Measurements from ENCODE around the gene NCAPG.

Gene NCAPG

DNA sequence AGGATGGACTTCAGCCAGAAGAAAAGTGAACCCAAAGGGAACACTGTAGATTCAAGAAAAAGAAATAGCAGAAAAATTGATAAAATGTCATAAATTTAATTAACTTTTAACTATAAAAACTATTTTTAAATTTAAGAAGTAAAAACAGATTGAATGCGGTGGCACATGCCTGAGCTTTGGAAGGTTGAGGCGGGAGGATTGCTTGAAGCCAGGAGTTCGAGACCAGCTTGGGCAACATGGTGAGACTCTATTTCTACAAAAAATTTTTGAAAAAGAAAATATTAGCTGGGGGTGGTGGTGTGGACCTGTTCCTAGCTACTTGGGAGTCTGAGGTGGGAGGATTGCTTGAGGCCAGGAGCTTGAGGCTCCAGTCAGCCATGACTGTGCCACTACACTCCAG lies 32.3 kb upstream of the NCAPG start:
- no peak for TF ChIP-seq CTCF (IDR thresholded peaks at IDR 0.05; ENCODE audit: control insufficient read depth, insufficient read depth, low read depth, low read length, missing control alignments)
- H3K4me3 ChIP-seq (ENCODE audit: control insufficient read depth, low read depth, low read length), result no peak overlapping the region
- no peak for DNase-seq (ENCODE audit: low read depth)

GRCh38 chr4:17780501-17781299 lies 30.1 kb upstream of the NCAPG start:
- H3K4me3 ChIP-seq (ENCODE audit: control insufficient read depth, low read depth, low read length), result peak overlapping the region; percentile 42
- no peak for TF ChIP-seq CTCF (IDR thresholded peaks at IDR 0.05; ENCODE audit: control insufficient read depth, insufficient read depth, low read depth, low read length, missing control alignments)
- no peak for DNase-seq (ENCODE audit: low read depth)

- no peak for DNase-seq (ENCODE audit: low read depth)
- H3K4me3 ChIP-seq (ENCODE audit: control insufficient read depth, low read depth, low read length), result peak within 1 kb of the TSS; percentile 42
- TF ChIP-seq CTCF (IDR thresholded peaks at IDR 0.05; ENCODE audit: control insufficient read depth, insufficient read depth, low read depth, low read length, missing control alignments), result no peak
These were observed 29.2 kb upstream of the NCAPG start, which contains the start of gene FAM184B for GRCh38 chr4:17781300-17782287. FAM184B (minus strand) TSS chr4:17781621; CDS start chr4:17781299, 322 bp downstream.

DNA sequence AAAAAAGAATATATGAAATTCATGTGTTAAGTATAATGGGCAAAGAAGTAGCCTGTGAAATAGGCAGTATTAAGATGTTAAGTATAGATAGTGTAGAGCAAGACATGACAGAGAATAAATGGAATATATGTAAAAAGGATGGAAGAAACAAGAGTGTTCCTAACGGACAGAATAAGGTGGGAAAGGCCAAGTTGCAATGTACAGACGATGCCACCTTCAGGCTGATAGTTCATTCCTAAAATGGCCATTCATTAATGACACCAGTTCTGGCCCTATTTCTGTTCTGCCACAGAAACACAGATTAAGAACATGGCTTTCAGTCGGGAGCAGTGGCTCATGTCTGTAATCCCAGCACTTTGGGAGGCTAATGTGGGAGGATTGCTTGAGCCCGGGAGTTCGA lies 24.9 kb upstream of the NCAPG start:
- no peak for DNase-seq (ENCODE audit: low read depth)
- H3K4me3 ChIP-seq (ENCODE audit: control insufficient read depth, low read depth, low read length), result no peak overlapping the region
- TF ChIP-seq CTCF (IDR thresholded peaks at IDR 0.05; ENCODE audit: control insufficient read depth, insufficient read depth, low read depth, low read length, missing control alignments), result no peak

DNA sequence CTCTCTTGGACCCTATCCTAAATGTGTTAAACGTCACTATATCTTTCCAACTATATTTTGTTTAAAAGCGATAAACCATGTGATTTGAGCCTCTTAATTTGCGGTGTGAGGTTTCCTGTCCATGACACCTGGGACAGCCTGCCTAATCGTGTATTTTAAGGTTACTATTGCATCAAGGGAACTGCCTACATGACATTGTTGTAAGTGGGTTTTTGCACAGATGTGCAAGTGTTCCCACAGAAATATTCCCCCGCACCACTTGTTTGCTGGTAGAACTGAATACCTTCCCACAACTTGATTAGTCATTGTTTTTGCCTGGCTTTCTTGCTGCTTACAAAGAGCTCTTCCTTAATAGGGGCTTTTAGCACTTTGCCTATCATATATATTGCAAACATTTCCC lies 24.2 kb upstream of the NCAPG start:
- TF ChIP-seq CTCF (IDR thresholded peaks at IDR 0.05; ENCODE audit: control insufficient read depth, insufficient read depth, low read depth, low read length, missing control alignments), result no peak
- no peak for DNase-seq (ENCODE audit: low read depth)
- no peak overlapping the region for H3K4me3 ChIP-seq (ENCODE audit: control insufficient read depth, low read depth, low read length)

GRCh38 chr4:17787315-17787714 lies 23.5 kb upstream of the NCAPG start:
- H3K4me3 ChIP-seq (ENCODE audit: control insufficient read depth, low read depth, low read length), result no peak overlapping the region
- TF ChIP-seq CTCF (IDR thresholded peaks at IDR 0.05; ENCODE audit: control insufficient read depth, insufficient read depth, low read depth, low read length, missing control alignments), result no peak
- no peak for DNase-seq (ENCODE audit: low read depth)
